BLaER1 treated with 17β-estradiol and CSF1 and Interleukin-3, amounts not matched to agents 10 nM and 100 nM (cell line): ENCODE results near the gene ARHGAP27.
A peak's percentile ranks its signal among the peaks of the same experiment; 100 is the strongest.
"Not testable (repeated sequence)": the region's sequence is repeated elsewhere in the genome, so short reads cannot be mapped to it uniquely, and the experiment has no call there.

ENCODE experiments used
- H3K27ac ChIP-seq, 11 experiments: shearing (Covaris generic); formaldehyde crosslinking; 2 replicates each; pipeline ENCODE4 v1.8.1; 2022
- H3K27me3 ChIP-seq, 11 experiments: shearing (Covaris generic); formaldehyde crosslinking; 2 replicates each; pipeline ENCODE4 v1.8.1; 2022
- H3K36me3 ChIP-seq, 11 experiments: shearing (Covaris generic); formaldehyde crosslinking; 2 replicates each; pipeline ENCODE4 v1.8.1; 2022
- H3K4me1 ChIP-seq, 10 experiments: shearing (Covaris generic); formaldehyde crosslinking; 2 replicates each; pipeline ENCODE4 v1.8.1; 2022
- H3K4me2 ChIP-seq, 11 experiments: shearing (Covaris generic); formaldehyde crosslinking; 2 replicates each; pipeline ENCODE4 v1.8.1; 2022
- H3K4me3 ChIP-seq, 10 experiments: shearing (Covaris generic); formaldehyde crosslinking; 2 replicates each; pipeline ENCODE4 v1.8.1; 2022
- H3K9ac ChIP-seq, 11 experiments: shearing (Covaris generic); formaldehyde crosslinking; 2 replicates each; pipeline ENCODE4 v1.8.1; 2022
- H3K9me3 ChIP-seq, 11 experiments: shearing (Covaris generic); formaldehyde crosslinking; replicated peaks in 1 of 11; 2 replicates each; pipeline ENCODE4 v1.8.1; 2022
- H4K20me1 ChIP-seq, 11 experiments: shearing (Covaris generic); formaldehyde crosslinking; 2 replicates each; pipeline ENCODE4 v1.8.1; 2022
- Cebpa-rat ChIP-seq, 11 experiments: shearing (Covaris generic); IDR thresholded peaks; 2 replicates each; pipeline ENCODE4 v1.8.1; 2022

Gene ARHGAP27

GRCh38 chr17:45441526-45442310, 9.0 kb upstream of the ARHGAP27 start:
- peak overlapping the region; percentile 5 to 100 (median 74); a peak in 19 of 22 replicates for H3K4me2 ChIP-seq
- H3K4me3 ChIP-seq = no peak overlapping the region
- H3K27ac ChIP-seq = peak overlapping the region in 8 of 11 experiments; percentile 16 to 82 (median 55); a peak in 14 of 22 replicates
- H3K9ac ChIP-seq = peak overlapping the region in 6 of 11 experiments; percentile 5 to 73 (median 52); a peak in 8 of 22 replicates
- peaks cover 31 to 100% (median 96%) of the 10 kb centered on the region in 10 experiments for H3K4me1 ChIP-seq
- no peak for TF ChIP-seq Cebpa-rat (IDR thresholded peaks at IDR 0.05)
- H3K36me3 ChIP-seq = peaks cover 0 to 45% (median 26%) of the 10 kb centered on the region in 11 experiments; a peak in 18 of 22 replicates
- no peaks in the 10 kb centered on the region for H3K9me3 ChIP-seq
- peaks cover 0 to 61% (median 4%) of the 10 kb centered on the region in 11 experiments; a peak in 10 of 22 replicates for H4K20me1 ChIP-seq
- no peaks in the 10 kb centered on the region for H3K27me3 ChIP-seq

- Histone ChIP-seq H3K9ac (peak overlapping the region in 7 of 11 experiments; percentile 28 to 73 (median 48); a peak in 11 of 22 replicates), H3K27ac (peak overlapping the region in 8 of 11 experiments; percentile 16 to 82 (median 58); a peak in 15 of 22 replicates), H3K4me2 (peak overlapping the region; percentile 5 to 100 (median 74); a peak in 18 of 22 replicates), H3K4me1 (peaks cover 26 to 100% (median 96%) of the 10 kb centered on the region in 10 experiments), H4K20me1 (peaks cover 0 to 66% (median 9%) of the 10 kb centered on the region in 11 experiments; a peak in 11 of 22 replicates), H3K36me3 (peaks cover 0 to 52% (median 33%) of the 10 kb centered on the region in 11 experiments; a peak in 18 of 22 replicates)
- not testable (repeated sequence) for H3K4me3 ChIP-seq, H3K27me3 ChIP-seq, H3K9me3 ChIP-seq
Observed at GRCh38 chr17:45440839-45441515, 8.3 kb upstream of the ARHGAP27 start.

- peak overlapping the region in 9 of 11 experiments; percentile 45 to 100 (median 80); a peak in 18 of 22 replicates for H3K4me2 ChIP-seq
- H3K4me1 ChIP-seq = peaks cover 19 to 100% (median 96%) of the 10 kb centered on the region in 10 experiments
- H3K36me3 ChIP-seq = peaks cover 0 to 55% (median 36%) of the 10 kb centered on the region in 11 experiments; a peak in 18 of 22 replicates
- H4K20me1 ChIP-seq = peaks cover 0 to 68% (median 10%) of the 10 kb centered on the region in 11 experiments; a peak in 11 of 22 replicates
- no peak for TF ChIP-seq Cebpa-rat (IDR thresholded peaks at IDR 0.05)
- H3K4me3 ChIP-seq = no peak overlapping the region
- no peaks in the 10 kb centered on the region for H3K27me3 ChIP-seq
- no peaks in the 10 kb centered on the region for H3K9me3 ChIP-seq
- peak overlapping the region in 6 of 11 experiments; percentile 30 to 73 (median 56); a peak in 9 of 22 replicates for H3K9ac ChIP-seq
- peak overlapping the region in 7 of 11 experiments; percentile 50 to 82 (median 64); a peak in 13 of 22 replicates for H3K27ac ChIP-seq
Observed at GRCh38 chr17:45440161-45440778, 7.6 kb upstream of the ARHGAP27 start.

GRCh38 chr17:45438931-45439610, 6.4 kb upstream of the ARHGAP27 start:
- Histone ChIP-seq H3K27ac (peak overlapping the region in 4 of 11 experiments; percentile 23 to 82 (median 54); a peak in 5 of 22 replicates), H3K4me1 (peaks cover 24 to 100% (median 96%) of the 10 kb centered on the region in 10 experiments), H3K36me3 (peaks cover 0 to 48% (median 31%) of the 10 kb centered on the region in 11 experiments; a peak in 16 of 22 replicates), H3K9ac (peak overlapping the region in 2 of 11 experiments; percentile 33 to 65; a peak in 1 of 22 replicates), H3K4me3 (no peak overlapping the region), H3K27me3 (no peaks in the 10 kb centered on the region), H4K20me1 (peaks cover 0 to 64% (median 10%) of the 10 kb centered on the region in 11 experiments; a peak in 11 of 22 replicates), H3K4me2 (peak overlapping the region in 8 of 11 experiments; percentile 64 to 100 (median 86); a peak in 15 of 22 replicates), H3K9me3 (no peaks in the 10 kb centered on the region)
- no peak for TF ChIP-seq Cebpa-rat (IDR thresholded peaks at IDR 0.05)

- Histone ChIP-seq H3K9me3 (no peaks in the 10 kb centered on the region), H3K27ac (peak overlapping the region in 8 of 11 experiments; percentile 20 to 72 (median 56); a peak in 14 of 22 replicates), H3K4me1 (peaks cover 32 to 100% (median 100%) of the 10 kb centered on the region in 10 experiments), H3K4me3 (peak overlapping the region in 2 of 10 experiments; percentile 5 to 7; a peak in 2 of 20 replicates), H3K9ac (peak overlapping the region in 8 of 11 experiments; percentile 29 to 69 (median 52); a peak in 12 of 22 replicates), H3K4me2 (peak overlapping the region; percentile 56 to 100 (median 99)), H3K27me3 (no peaks in the 10 kb centered on the region), H3K36me3 (peaks cover 0 to 45% (median 31%) of the 10 kb centered on the region in 11 experiments; a peak in 16 of 22 replicates), H4K20me1 (peaks cover 0 to 63% (median 10%) of the 10 kb centered on the region in 11 experiments; a peak in 11 of 22 replicates)
- no peak for TF ChIP-seq Cebpa-rat (IDR thresholded peaks at IDR 0.05)
Observed at GRCh38 chr17:45437465-45438283, 5.0 kb upstream of the ARHGAP27 start.

- H3K4me2 ChIP-seq = peak overlapping the region; percentile 56 to 100 (median 99)
- peak overlapping the region in 8 of 11 experiments; percentile 20 to 72 (median 56); a peak in 13 of 22 replicates for H3K27ac ChIP-seq
- peaks cover 0 to 45% (median 31%) of the 10 kb centered on the region in 11 experiments; a peak in 16 of 22 replicates for H3K36me3 ChIP-seq
- no peaks in the 10 kb centered on the region for H3K9me3 ChIP-seq
- peaks cover 32 to 99% (median 96%) of the 10 kb centered on the region in 10 experiments for H3K4me1 ChIP-seq
- H3K4me3 ChIP-seq = peak overlapping the region in 1 of 10 experiments; percentile 5; a peak in 1 of 20 replicates
- no peak for TF ChIP-seq Cebpa-rat (IDR thresholded peaks at IDR 0.05)
- no peaks in the 10 kb centered on the region; a peak in 1 of 22 replicates for H3K27me3 ChIP-seq
- peak overlapping the region in 8 of 11 experiments; percentile 29 to 69 (median 49); a peak in 12 of 22 replicates for H3K9ac ChIP-seq
- peaks cover 0 to 57% (median 10%) of the 10 kb centered on the region in 11 experiments; a peak in 11 of 22 replicates for H4K20me1 ChIP-seq
Observed at GRCh38 chr17:45436625-45437464, 4.2 kb upstream of the ARHGAP27 start.
